GM21381 (cell line): ENCODE results near the gene DPY19L2.
"Not testable (repeated sequence)": the region's sequence is repeated elsewhere in the genome, so short reads cannot be mapped to it uniquely, and the experiment has no call there.

Source experiments
- ATAC-seq: cut with Tn5 transposase; IDR thresholded peaks from one replicate; pipeline ENCODE4 v1.9.1; 2021; ENCODE audit warnings: mild to moderate bottlenecking, moderate library complexity; ENCODE audit not compliant: unreplicated experiment

DPY19L2 gene

GRCh38 chr12:63537838-63538237, 130.5 kb downstream of the DPY19L2 start:
- ATAC-seq, result not testable (repeated sequence)

- not testable (repeated sequence) for ATAC-seq
Observed at GRCh38 chr12:63529641-63530040, 138.7 kb downstream of the DPY19L2 start.

GRCh38 chr12:63525831-63526230, 142.5 kb downstream of the DPY19L2 start:
- no peak for ATAC-seq

- no peak for ATAC-seq
Observed at GRCh38 chr12:63521706-63522105, 146.6 kb downstream of the DPY19L2 start.
